ENCODE results near the gene SST. TPM values are rescaled to one million over a fixed set of nuclear protein-coding genes. Genes with fewer than 3 reads are reported as not detected.

The SST gene
- total and polyA plus RNA-seq, 8 donors: 1.3 to 677 (median 204) TPM; not detected in 1

DNA sequence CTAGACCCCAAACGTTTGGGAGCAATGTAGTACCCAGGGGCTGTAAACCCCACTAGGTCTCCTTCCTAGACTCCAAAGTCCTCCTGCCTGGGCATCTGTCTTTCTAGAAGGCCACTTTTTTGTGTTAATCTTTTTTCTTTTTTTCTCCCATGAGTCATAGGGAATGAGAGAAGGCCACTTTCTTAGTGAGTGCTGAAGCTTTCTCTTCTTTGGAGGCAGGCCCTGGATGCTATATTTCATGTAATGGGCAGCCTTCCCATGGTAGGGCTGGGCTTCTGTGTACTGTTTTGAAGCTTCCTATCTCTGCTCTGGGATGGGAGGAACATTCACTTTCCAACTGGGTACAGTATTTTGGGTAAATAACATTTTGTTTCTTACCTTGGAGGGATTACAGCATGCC is 47.4 kb upstream of the SST start:
- Histone ChIP-seq H3K4me3 (no peak overlapping the region), H3K27me3 (no peaks in the 10 kb centered on the region), H3K36me3 (peaks cover 14 to 24% (median 22%) of the 10 kb centered on the region in 4 donors), H3K27ac (no peak overlapping the region), H3K9me3 (no peaks in the 10 kb centered on the region), H3K4me1 (peaks cover 0 to 32% (median 11%) of the 10 kb centered on the region in 4 donors)
- intact Hi-C loops (cut with DNase I; ENCODE audit: low total_unique reads): no loop called here
- TF ChIP-seq POLR2A (IDR thresholded peaks at IDR 0.05): no peak
- TF ChIP-seq CTCF (IDR thresholded peaks at IDR 0.05): no peak
- TF ChIP-seq EP300 (IDR thresholded peaks at IDR 0.05): no peak
- TF ChIP-seq POLR2AphosphoS5 (IDR thresholded peaks at IDR 0.05): no peak
- WGBS, 5 donors: 33 to 48% (median 39%) methylated on average over 1 of the region's 1 CpG
- no peak for DNase-seq

DNA sequence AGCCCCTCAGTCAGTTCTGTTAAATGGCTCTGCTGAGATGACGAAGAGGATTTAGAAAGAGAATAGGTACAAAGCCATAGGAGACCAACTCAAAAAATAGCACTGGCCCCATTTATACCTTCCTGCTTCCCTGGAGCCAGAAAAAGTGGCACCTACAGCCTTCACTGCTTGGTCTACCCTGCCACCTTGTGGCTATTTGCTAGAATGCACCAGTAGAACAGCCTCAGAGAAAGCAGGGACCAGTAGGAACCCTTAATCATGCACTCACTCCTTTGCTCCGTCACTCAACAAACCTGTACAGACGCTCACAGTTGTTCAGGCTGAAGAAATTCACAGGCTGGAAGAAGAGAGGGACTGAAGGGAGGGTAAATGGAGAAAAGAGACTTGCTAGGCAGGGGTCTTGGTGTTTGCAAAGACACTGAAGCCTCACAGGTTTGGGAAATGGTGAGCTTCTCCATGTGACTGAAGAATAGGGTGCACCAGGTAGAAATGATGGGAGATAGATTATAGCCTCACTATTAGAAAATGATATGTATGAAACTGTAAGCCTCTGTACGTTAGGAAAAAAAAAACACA is 44.3 kb upstream of the SST start:
- H3K4me1 ChIP-seq: peaks cover 0 to 14% (median 4%) of the 10 kb centered on the region in 4 donors
- H3K27me3 ChIP-seq: no peaks in the 10 kb centered on the region
- H3K27ac ChIP-seq: no peak overlapping the region
- peak; percentile 81 to 90 for DNase-seq
- TF ChIP-seq CTCF (IDR thresholded peaks at IDR 0.05) (peak in 5 of 7 experiments; percentile 91 to 98 (median 95)), POLR2AphosphoS5 (IDR thresholded peaks at IDR 0.05) (no peak)
- H3K4me3 ChIP-seq: no peak overlapping the region
- intact Hi-C loops (cut with DNase I; ENCODE audit: low total_unique reads): no loop called here
- H3K36me3 ChIP-seq: no peaks in the 10 kb centered on the region
- H3K9me3 ChIP-seq: no peaks in the 10 kb centered on the region
- 10 to 20% (median 18%) methylated on average over 4 of the region's 4 CpGs for WGBS, 5 donors

DNA sequence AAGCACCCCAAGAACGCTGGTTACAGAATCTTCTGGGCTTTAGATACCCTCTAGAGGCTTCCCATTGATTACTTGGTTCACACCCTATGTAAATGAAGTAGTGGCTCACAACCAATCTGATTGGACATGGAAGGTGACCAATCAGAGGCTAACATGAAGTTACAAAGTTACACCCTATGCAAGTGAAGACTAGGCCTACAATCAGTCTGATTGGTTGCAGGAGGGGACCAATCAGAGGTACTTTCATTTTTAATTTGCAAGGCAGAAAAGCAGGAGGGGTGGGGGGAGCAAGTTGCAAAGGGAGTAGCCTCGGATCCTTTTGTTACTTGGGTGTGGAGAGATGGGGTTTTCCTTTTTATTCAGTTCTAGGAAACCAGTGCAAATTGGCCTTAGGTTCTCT is 43.3 kb upstream of the SST start:
- intact Hi-C loops (cut with DNase I; ENCODE audit: low total_unique reads): no loop called here
- no peaks in the 10 kb centered on the region for H3K9me3 ChIP-seq
- no peak overlapping the region for H3K27ac ChIP-seq
- no peaks in the 10 kb centered on the region for H3K27me3 ChIP-seq
- H3K4me1 ChIP-seq: peaks cover 0 to 12% (median 3%) of the 10 kb centered on the region in 4 donors
- no peak overlapping the region for H3K4me3 ChIP-seq
- TF ChIP-seq CTCF (IDR thresholded peaks at IDR 0.05): no peak
- no peak for TF ChIP-seq POLR2AphosphoS5 (IDR thresholded peaks at IDR 0.05)
- no peak for TF ChIP-seq POLR2A (IDR thresholded peaks at IDR 0.05)
- no peak for TF ChIP-seq EP300 (IDR thresholded peaks at IDR 0.05)
- 63 to 84% (median 72%) methylated on average over 2 of the region's 2 CpGs for WGBS, 5 donors
- no peak for DNase-seq
- no peaks in the 10 kb centered on the region for H3K36me3 ChIP-seq

GRCh38 chr3:187709155-187709554 is 39.0 kb upstream of the SST start:
- Histone ChIP-seq H3K27ac (no peak overlapping the region), H3K9me3 (no peaks in the 10 kb centered on the region), H3K27me3 (no peaks in the 10 kb centered on the region), H3K36me3 (no peaks in the 10 kb centered on the region), H3K4me1 (peaks cover 0 to 8% (median 2%) of the 10 kb centered on the region in 4 donors), H3K4me3 (no peak overlapping the region)
- TF ChIP-seq POLR2A (IDR thresholded peaks at IDR 0.05) (no peak), EP300 (IDR thresholded peaks at IDR 0.05) (no peak), CTCF (IDR thresholded peaks at IDR 0.05) (no peak), POLR2AphosphoS5 (IDR thresholded peaks at IDR 0.05) (no peak)
- DNase-seq: no peak
- intact Hi-C loops (cut with DNase I; ENCODE audit: low total_unique reads): no loop called here
- 58 to 82% (median 70%) methylated on average over 3 to 4 of the region's 4 CpGs for WGBS, 5 donors

Measured in stomach (tissue), 9 donors.